ENCODE measurements around the gene TRA2A.
"Not testable (repeated sequence)": the region's sequence is repeated elsewhere in the genome, so short reads cannot be mapped to it uniquely, and the experiment has no call there.

TRA2A gene

GRCh38 chr7:23513746-23514145 lies 18.0 kb downstream of the TRA2A start:
- H2AFZ ChIP-seq (ENCODE audit: low read length, unreplicated experiment); H3K27me3 ChIP-seq (ENCODE audit: insufficient read depth, low read length); H3K4me3 ChIP-seq (ENCODE audit: low read depth, low read length); H3K27ac ChIP-seq (ENCODE audit: low read depth, low read length); H3K4me1 ChIP-seq (ENCODE audit: control insufficient read depth, insufficient read depth, low read length, unreplicated experiment): not testable (repeated sequence)
- H3K79me2 ChIP-seq (ENCODE audit: control insufficient read depth, insufficient read depth, low read length, unreplicated experiment): peaks cover 31% of the 10 kb centered on the region
- H3K36me3 ChIP-seq (ENCODE audit: insufficient read depth, low read length): peaks cover 36% of the 10 kb centered on the region

GRCh38 chr7:23494009-23494408 lies 37.8 kb downstream of the TRA2A start:
- no peak overlapping the region for H3K27ac ChIP-seq (ENCODE audit: low read depth, low read length)
- H3K4me1 ChIP-seq (ENCODE audit: control insufficient read depth, insufficient read depth, low read length, unreplicated experiment): no peaks in the 10 kb centered on the region
- no peak overlapping the region for H3K4me3 ChIP-seq (ENCODE audit: low read depth, low read length)
- no peaks in the 10 kb centered on the region for H3K79me2 ChIP-seq (ENCODE audit: control insufficient read depth, insufficient read depth, low read length, unreplicated experiment)
- no peaks in the 10 kb centered on the region for H3K27me3 ChIP-seq (ENCODE audit: insufficient read depth, low read length)
- no peaks in the 10 kb centered on the region for H3K36me3 ChIP-seq (ENCODE audit: insufficient read depth, low read length)
- no peak overlapping the region for H2AFZ ChIP-seq (ENCODE audit: low read length, unreplicated experiment)

DNA sequence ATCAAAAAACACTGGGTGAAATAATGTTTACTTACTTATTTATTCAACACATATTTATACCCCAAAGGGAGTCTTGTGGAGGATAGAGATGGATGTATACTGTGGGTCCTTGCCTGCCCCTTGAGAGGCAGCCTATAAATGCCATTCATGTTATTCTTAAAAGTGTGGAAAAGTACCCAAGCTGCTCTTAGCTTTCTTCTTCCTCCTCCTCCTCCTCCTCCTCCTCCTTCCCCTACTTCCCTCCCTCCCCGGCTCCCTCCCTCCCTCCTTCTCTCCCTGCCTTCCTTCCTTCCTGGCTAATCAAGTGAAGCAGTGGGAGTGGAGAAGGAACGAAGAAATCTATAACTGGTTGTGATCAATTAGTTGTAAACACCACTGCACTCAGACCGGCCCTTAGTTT lies 40.3 kb downstream of the TRA2A start:
- H3K4me3 ChIP-seq (ENCODE audit: low read depth, low read length): no peak overlapping the region
- H3K4me1 ChIP-seq (ENCODE audit: control insufficient read depth, insufficient read depth, low read length, unreplicated experiment): no peaks in the 10 kb centered on the region
- no peak overlapping the region for H3K27ac ChIP-seq (ENCODE audit: low read depth, low read length)
- no peaks in the 10 kb centered on the region for H3K36me3 ChIP-seq (ENCODE audit: insufficient read depth, low read length)
- H3K27me3 ChIP-seq (ENCODE audit: insufficient read depth, low read length): no peaks in the 10 kb centered on the region
- H3K79me2 ChIP-seq (ENCODE audit: control insufficient read depth, insufficient read depth, low read length, unreplicated experiment): no peaks in the 10 kb centered on the region
- no peak overlapping the region for H2AFZ ChIP-seq (ENCODE audit: low read length, unreplicated experiment)

GRCh38 chr7:23490357-23491135 lies 41.2 kb downstream of the TRA2A start:
- Histone ChIP-seq H3K36me3 (ENCODE audit: insufficient read depth, low read length) (no peaks in the 10 kb centered on the region), H2AFZ (ENCODE audit: low read length, unreplicated experiment) (peak overlapping the region; percentile 89), H3K27me3 (ENCODE audit: insufficient read depth, low read length) (no peaks in the 10 kb centered on the region), H3K4me3 (ENCODE audit: low read depth, low read length) (peak overlapping the region; percentile 67), H3K4me1 (ENCODE audit: control insufficient read depth, insufficient read depth, low read length, unreplicated experiment) (no peaks in the 10 kb centered on the region), H3K27ac (ENCODE audit: low read depth, low read length) (peak overlapping the region; percentile 50; the same call in 1 of the 2 replicates), H3K79me2 (ENCODE audit: control insufficient read depth, insufficient read depth, low read length, unreplicated experiment) (no peaks in the 10 kb centered on the region)

GRCh38 chr7:23488714-23489113 lies 43.1 kb downstream of the TRA2A start:
- not testable (repeated sequence) for H3K27ac ChIP-seq (ENCODE audit: low read depth, low read length); H3K79me2 ChIP-seq (ENCODE audit: control insufficient read depth, insufficient read depth, low read length, unreplicated experiment); H3K4me3 ChIP-seq (ENCODE audit: low read depth, low read length); H2AFZ ChIP-seq (ENCODE audit: low read length, unreplicated experiment); H3K36me3 ChIP-seq (ENCODE audit: insufficient read depth, low read length); H3K27me3 ChIP-seq (ENCODE audit: insufficient read depth, low read length); H3K4me1 ChIP-seq (ENCODE audit: control insufficient read depth, insufficient read depth, low read length, unreplicated experiment)

- Histone ChIP-seq H2AFZ (ENCODE audit: low read length, unreplicated experiment) (no peak overlapping the region), H3K36me3 (ENCODE audit: insufficient read depth, low read length) (no peaks in the 10 kb centered on the region), H3K79me2 (ENCODE audit: control insufficient read depth, insufficient read depth, low read length, unreplicated experiment) (no peaks in the 10 kb centered on the region), H3K4me1 (ENCODE audit: control insufficient read depth, insufficient read depth, low read length, unreplicated experiment) (no peaks in the 10 kb centered on the region), H3K4me3 (ENCODE audit: low read depth, low read length) (no peak overlapping the region), H3K27me3 (ENCODE audit: insufficient read depth, low read length) (no peaks in the 10 kb centered on the region), H3K27ac (ENCODE audit: low read depth, low read length) (no peak overlapping the region)
Measured at GRCh38 chr7:23487670-23488069, 44.1 kb downstream of the TRA2A start.

DNA sequence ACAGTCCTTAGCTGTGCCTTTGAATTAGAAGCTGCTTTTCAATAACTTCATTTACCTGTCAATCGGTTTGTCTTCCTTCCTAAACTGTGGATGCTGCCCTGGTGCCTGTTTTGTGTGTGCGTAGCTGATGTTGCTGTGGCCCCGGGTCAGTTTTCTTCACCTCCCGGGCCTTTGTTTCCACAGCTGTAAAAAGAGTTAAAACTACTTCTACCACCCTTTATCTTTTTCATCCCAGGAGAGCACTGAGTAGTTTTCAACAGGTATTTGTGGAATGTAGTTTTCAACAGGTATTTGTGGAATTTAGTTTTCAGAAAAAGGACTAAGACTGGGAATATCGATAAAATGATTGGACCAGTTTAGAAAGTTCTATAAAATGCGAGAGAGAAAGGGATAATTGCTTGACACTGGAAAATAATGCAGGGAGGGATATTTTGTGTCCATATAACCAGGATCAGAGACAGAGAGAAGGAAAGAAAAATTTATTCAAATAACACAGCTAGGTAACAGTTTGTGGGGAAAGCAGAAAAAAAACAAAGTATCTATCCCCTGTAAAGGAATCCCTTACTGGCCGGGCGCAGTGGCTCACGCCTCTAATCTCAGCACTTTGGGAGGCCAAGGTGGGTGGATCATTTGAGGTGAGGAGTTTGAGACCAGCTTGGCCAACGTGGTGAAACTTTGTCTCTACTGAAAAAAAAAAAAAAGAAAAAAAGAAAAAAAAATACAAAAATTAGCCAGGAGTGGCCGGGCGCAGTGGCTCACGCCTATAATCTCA lies 45.6 kb downstream of the TRA2A start:
- H3K36me3 ChIP-seq (ENCODE audit: insufficient read depth, low read length): no peaks in the 10 kb centered on the region
- no peaks in the 10 kb centered on the region for H3K4me1 ChIP-seq (ENCODE audit: control insufficient read depth, insufficient read depth, low read length, unreplicated experiment)
- H3K4me3 ChIP-seq (ENCODE audit: low read depth, low read length): no peak overlapping the region
- H3K27me3 ChIP-seq (ENCODE audit: insufficient read depth, low read length): no peaks in the 10 kb centered on the region
- no peak overlapping the region for H3K27ac ChIP-seq (ENCODE audit: low read depth, low read length)
- H3K79me2 ChIP-seq (ENCODE audit: control insufficient read depth, insufficient read depth, low read length, unreplicated experiment): no peaks in the 10 kb centered on the region
- no peak overlapping the region for H2AFZ ChIP-seq (ENCODE audit: low read length, unreplicated experiment)

DNA sequence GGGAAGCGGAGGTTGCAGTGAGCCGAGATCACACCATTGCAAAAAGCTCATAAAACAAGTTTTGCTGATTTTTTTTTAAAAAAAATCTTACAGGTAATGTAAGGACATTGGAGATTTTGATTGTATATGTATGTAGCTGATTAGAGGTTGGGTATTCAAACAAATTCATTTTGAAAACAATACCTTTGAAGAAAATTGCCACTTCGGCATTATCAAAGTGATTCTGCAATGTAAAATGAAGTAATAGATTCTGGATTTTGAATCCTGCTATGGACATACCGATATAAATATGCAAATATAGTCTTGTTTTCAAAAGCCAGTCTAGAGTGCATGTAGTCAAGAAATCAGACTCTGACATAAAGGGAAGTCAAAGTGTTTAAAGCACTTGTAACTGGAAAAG lies 49.1 kb downstream of the TRA2A start:
- Histone ChIP-seq H3K36me3 (ENCODE audit: insufficient read depth, low read length) (no peaks in the 10 kb centered on the region), H3K27ac (ENCODE audit: low read depth, low read length) (no peak overlapping the region), H2AFZ (ENCODE audit: low read length, unreplicated experiment) (no peak overlapping the region), H3K27me3 (ENCODE audit: insufficient read depth, low read length) (peaks cover 20% of the 10 kb centered on the region), H3K4me1 (ENCODE audit: control insufficient read depth, insufficient read depth, low read length, unreplicated experiment) (no peaks in the 10 kb centered on the region), H3K79me2 (ENCODE audit: control insufficient read depth, insufficient read depth, low read length, unreplicated experiment) (no peaks in the 10 kb centered on the region), H3K4me3 (ENCODE audit: low read depth, low read length) (no peak overlapping the region)

GRCh38 chr7:23477962-23478866 lies 53.6 kb downstream of the TRA2A start:
- Histone ChIP-seq H3K4me3 (ENCODE audit: low read depth, low read length) (no peak overlapping the region), H3K27ac (ENCODE audit: low read depth, low read length) (no peak overlapping the region), H3K27me3 (ENCODE audit: insufficient read depth, low read length) (peaks cover 47% of the 10 kb centered on the region), H3K79me2 (ENCODE audit: control insufficient read depth, insufficient read depth, low read length, unreplicated experiment) (peaks cover 3% of the 10 kb centered on the region), H3K36me3 (ENCODE audit: insufficient read depth, low read length) (no peaks in the 10 kb centered on the region), H2AFZ (ENCODE audit: low read length, unreplicated experiment) (no peak overlapping the region), H3K4me1 (ENCODE audit: control insufficient read depth, insufficient read depth, low read length, unreplicated experiment) (peaks cover 3% of the 10 kb centered on the region)

- H3K4me3 ChIP-seq (ENCODE audit: low read depth, low read length): no peak overlapping the region
- no peaks in the 10 kb centered on the region for H3K36me3 ChIP-seq (ENCODE audit: insufficient read depth, low read length)
- peaks cover 11% of the 10 kb centered on the region for H3K79me2 ChIP-seq (ENCODE audit: control insufficient read depth, insufficient read depth, low read length, unreplicated experiment)
- peaks cover 47% of the 10 kb centered on the region for H3K27me3 ChIP-seq (ENCODE audit: insufficient read depth, low read length)
- H2AFZ ChIP-seq (ENCODE audit: low read length, unreplicated experiment): no peak overlapping the region
- no peak overlapping the region for H3K27ac ChIP-seq (ENCODE audit: low read depth, low read length)
- H3K4me1 ChIP-seq (ENCODE audit: control insufficient read depth, insufficient read depth, low read length, unreplicated experiment): peaks cover 14% of the 10 kb centered on the region
Measured at GRCh38 chr7:23477157-23477499, 54.7 kb downstream of the TRA2A start.
